ENCODE results near the gene C10orf71.

Gene C10orf71, protein sequence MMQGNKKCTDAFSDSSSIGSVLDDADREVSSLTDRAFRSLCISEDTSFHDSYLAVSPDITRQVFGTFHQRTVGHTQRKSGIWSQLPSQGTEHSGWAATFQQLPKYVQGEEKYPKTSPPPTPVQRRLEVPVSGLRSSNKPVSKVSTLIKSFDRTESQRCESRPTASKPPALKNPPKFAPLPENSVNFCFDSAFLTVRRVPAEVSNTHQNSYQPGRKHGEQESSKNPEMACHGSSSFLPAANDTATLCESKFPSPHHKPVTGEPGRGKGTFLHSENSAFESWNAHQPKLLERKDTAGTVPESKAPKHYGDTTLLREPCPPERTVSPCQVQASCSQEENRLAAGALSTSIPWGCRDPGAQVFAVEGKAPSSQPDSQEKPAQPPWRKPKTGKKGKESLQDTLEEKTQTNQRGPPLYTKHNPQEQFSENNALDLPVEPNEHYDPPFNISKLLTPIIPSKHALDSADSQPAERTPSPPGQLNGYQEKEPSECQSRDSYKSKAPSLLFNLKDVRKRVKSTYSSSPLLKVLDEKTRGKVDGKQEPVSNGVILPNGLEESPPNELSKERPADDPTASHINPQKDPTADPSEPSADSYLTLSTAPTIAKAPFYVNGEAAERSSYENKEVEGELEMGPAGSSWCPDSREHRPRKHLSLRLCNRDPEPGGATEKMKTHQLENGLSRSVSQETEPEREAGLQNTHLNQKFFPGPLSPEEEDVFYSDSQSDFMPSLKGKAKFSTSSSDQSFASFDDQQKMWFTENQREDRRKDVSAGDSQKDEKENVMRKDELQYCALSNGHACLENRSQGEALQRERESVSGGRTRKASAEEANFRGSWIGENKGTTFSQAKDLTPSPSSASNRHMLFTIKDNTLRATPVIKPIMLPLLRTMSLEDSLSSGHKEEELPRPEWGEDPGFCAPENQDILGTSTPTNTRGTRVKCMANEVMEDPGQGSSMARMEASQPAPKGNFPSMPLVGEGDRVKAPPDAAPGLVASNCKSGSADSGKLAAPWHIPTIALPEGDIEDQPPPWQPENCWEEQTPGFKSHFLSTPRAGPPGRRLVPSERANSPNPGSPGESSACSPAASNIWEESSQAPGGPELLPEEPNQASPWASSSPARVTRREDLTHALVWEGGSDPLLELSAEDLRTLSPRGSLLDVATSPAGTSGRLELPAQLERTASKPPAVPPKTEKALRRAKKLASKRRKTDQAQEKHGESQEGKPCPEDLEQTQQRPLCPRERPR (N-terminal part only)
- total RNA-seq, result 0 reads per million in 3 experiments

DNA sequence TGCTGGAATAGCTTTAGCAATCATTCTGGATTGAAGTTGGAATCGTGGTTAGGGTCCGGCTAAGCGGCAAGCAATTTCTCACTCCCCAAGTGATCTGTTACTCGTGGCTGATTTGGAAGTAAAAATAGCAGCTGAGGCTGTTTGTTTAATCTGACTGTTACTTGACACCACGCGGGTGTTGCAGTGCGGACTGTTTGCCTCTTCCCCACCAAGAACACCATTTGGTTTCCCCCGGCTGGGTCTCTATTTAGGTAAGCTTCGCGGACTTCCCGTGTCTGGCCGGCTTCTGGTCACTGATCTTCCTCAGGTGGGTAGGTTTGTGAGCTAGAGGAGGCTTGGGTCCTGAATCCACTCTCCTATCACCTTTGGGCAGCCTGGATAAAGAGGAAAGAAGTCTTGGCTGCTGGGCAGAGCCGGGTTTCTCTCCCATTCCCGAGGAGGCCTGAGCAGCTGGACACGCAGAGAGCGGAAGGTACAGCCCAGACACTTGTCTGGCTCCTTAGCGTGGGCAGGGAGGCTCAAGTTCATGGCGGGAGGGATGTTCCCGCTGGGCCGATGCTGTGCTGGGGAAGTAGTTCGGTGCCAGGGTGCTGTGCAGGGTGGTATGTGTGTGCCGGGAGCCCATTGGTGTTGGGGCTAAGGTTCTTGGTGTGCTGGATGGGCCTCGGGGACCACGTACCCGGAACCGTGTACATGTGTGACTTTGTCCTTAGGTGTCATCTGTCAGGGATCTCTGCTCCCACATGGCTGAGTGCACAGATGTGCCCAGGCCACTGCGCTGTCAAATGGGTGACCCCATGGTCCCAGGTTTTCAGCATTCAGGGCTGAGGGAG is at the start of gene C10orf71:
Gene C10orf71 (plus strand): TSS at position 188 of the 833 bp plus-strand sequence. CDS start 23,376 bp downstream, outside the sequence.
- DNase-seq, result no peak

DNA sequence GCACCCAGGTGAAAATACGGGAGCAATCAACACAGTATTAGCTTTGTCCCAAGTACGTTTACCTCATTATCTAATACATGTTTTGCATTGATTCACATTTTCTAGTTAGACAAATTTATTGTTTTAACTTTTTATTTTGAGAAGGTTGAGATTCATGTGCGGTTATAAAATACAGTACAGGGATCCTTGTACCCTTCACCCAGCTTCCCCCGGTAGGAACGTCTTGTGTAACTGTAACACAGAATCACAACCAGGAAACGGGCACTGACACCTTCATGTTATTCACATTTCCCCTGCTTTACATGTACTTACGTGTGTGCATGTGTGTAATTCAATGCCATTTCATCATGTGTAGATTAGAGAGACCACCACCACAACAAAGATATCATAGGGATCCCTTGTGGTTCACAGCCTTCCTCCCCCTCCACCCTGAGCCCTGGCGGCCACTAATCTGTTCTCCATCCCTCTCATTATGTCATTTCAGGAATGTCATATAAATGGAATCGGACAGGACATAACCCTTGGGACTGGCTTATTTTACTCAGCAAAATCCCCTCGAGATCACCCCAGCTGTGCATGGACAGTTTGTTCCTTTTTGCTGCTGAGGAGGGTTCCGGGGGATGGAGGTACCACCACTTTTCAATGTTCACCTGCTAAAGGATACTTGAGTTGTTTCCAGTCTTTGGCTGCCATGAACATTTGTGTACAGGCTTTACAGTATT is 46.5 kb upstream of the C10orf71 start:
- no peak for DNase-seq

DNA sequence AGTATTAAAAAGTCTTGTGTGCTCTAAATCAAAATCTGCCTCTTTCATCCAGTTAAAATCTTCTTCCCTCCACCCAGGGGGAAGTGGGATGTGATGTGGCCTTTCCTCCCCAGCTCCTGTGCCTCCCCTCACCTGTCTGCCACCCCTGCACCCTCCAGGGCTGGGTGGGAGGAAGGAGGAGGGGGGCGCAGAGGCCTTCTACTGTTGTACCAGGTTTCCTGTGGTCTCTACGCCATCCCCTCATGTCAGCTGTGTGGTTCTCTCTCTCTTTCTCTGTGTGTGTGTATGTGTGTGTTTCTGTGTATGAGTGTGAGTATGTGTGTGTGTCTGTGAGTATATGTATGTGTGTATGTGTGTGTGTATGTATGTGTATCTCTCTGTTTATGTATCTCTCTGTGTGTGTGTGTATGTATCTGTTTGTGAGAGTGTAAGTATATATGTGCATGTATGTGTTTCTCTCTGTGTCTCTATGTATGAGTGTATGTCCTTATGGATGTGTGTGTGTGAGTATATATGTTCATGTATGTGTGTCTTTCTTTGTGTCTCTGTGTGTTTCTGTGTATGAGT is 45.5 kb upstream of the C10orf71 start:
- no peak for DNase-seq

DNA sequence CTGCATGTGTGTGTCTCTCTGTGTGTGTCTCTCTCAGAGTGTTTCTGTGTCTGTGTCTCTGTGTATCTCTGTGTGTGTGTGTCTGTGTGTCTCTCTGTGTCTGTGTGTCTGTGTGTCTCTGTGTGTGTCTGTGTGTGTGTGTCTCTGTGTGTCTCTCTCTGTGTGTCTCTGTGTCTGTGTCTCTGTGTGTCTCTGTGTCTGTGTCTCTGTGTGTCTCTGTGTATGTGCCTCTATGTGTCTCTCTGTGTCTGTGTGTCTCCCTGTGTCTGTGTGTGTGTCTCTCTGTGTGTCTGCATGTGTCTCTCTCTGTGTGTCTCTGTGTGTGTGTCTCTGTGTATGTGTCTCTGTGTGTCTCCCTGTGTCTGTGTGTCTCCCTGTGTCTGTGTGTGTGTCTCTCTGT is 44.8 kb upstream of the C10orf71 start:
- DNase-seq, result no peak

DNA sequence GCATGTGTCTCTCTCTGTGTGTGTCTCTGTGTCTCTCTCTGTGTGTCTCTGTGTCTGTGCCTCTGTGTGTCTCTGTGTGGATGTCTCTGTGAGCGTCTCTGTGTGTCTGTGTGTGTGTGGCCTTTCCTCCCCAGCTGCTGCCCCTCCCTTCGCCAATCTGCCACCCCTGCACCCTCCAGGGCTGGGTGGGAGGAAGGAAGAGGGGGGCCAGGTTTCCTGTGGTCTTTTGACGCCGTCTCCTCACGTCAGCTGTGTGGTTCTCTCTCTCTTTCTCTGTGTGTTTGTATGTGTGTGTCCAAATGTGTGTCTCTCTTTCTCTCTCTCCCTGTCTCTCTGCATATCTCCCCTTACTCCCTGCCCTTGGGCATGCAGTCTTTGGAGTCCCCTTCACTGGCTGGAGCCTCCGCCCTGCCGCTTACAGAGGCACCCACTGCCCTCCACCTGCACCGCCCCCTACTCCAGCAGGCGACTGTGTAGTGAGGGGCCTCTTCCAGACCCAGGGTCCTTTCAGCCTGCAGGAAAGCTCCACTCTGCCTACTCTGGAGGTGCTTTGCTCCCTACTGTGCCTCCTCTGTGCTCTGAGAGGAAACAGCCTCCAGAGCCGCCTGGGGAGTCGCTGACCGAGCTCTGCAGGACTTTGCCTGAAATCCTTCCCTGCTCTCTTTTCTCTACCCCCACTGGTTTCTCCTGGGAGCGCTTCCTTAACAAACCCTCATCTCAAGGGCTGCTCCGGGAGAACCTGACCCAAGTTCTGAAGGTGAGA is 44.2 kb upstream of the C10orf71 start:
- peak; percentile 22 for DNase-seq

DNA sequence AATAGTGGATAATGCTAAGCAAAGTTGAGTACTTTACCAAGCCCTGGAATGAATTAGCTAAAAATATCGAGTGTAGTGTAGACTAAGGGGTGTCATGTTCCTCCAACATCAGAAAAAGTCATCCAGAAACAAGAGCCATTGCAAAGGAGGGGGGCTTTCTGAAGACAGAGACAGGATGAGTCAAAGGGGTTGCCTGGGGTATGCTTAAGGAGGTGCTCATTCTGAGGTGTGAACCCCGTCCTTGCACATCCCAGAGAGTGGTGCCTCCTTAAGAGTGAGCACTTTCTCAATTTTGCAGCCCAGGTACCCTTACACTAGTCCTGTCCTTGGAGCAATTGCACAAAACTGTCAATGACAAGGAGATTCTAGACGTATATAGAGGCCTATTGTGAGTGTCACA is 43.1 kb upstream of the C10orf71 start:
- DNase-seq, result no peak

DNA sequence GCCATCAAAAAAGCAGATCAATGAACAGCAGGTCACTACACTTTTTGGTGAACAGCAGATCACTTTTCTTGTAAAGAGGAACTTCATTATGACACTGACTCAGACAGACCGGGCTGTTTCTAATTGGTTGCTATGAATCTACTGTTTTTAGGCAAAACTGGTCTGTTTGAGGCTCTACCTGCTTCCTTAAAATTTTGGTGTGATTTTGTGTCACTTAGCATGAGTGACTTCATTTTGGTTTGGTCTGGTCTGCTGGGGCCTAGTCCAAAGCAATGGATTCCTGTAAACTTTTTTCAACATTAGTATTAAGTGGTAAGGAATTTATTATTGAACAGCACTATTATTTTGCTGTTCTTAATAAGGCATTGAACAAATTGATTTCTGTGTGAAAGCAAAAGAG is 41.8 kb upstream of the C10orf71 start:
- DNase-seq, result no peak

DNA sequence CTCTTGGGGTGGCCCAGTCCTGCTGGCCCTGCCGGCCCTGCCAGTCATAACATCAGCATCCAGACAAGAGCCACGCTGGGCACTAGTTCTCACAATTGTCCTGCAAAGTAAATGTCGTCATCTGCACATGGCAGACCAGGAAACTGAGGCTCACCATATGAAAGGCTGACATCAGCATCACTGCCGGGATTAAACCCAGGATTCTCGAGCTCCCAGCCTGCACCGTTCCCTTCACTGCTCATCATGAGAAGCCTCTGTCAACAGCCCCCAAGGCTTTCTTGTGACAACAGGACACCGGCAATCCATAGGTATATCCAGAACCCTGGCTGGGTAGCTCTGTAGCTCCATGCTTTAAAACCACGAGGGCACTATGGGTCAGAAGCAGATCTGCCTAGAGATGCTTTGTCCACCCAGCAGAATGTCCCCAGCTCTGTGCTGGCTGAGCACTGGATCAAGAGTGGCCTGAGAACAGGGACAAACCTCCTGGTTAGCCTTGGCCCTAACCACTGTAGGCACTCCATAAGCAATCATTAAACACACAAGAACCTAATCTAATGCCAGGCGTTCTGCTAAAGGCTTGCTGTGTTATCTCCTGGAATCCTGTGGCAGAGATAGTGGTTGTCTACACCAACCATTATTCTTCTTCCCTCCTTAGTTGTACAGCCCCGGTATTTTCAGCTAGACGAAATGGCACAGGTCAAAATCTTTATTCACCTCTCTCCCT is 41.2 kb upstream of the C10orf71 start:
- no peak for DNase-seq

DNA sequence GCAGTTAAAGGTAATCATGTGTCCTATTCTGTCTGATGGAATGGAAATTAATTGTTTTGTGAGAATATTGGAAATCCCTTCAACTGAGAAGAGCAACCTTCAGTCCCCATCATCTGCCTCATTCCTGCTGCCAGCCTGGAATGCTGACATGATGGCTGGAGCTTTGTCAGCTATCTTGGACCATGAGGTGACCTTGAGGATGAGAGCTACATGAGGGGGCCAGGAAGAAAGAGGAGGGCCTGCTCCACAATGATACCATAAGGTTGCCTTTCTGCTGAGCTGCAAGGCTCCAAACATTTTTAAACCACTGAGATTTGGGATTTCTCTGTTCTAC is 40.7 kb upstream of the C10orf71 start:
- DNase-seq, result no peak

DNA sequence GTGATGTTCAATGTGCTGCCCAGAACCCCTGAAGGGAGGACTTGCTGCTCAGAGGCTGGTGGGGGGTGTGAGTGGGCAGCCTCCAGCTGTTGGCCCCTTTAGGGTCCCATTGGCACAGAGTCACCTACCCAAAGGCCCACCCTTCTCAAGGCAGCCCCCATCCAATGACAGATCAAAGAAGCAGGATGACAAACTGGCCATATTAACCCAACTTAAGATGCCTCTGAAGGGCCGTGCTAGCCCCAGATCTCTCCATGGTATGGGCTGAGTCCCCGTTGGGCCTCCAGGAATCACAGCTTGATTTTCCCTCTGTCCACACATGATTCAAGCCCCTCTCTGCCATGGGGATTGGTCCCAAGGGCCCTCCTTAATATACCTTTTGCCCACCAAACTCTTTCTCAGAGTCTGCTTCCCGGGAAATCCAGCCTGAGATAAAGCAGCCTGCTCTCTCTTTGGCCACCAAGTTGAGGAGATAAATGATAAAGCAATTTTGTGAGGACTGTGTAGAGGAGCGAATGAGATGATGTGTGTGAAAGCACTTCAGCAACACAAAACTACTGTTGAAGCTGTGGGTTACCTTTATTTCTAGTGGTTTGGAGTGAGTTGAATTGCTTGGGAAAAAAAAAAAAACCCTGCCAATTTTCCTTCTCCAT is 38.2 kb upstream of the C10orf71 start:
- DNase-seq, result no peak

DNA sequence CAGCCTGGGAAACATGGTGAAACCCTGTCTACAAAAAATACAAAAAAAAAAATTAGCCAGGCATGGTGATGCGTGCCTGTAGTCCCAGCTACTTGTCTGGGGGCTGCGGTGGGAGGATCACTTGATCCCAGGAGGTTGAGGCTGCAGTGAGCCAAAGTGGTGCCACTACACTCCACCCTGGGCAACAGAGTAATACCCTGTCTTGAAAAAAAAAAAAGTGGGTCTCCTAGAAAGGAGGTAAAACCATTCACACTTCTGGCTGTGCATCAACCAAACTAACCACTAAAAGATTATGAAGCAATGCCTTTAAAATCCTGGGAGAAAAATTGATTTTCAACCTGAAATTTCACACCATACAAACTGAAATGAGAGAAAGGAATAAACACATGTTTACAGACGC is 35.4 kb upstream of the C10orf71 start:
- DNase-seq, result no peak

DNA sequence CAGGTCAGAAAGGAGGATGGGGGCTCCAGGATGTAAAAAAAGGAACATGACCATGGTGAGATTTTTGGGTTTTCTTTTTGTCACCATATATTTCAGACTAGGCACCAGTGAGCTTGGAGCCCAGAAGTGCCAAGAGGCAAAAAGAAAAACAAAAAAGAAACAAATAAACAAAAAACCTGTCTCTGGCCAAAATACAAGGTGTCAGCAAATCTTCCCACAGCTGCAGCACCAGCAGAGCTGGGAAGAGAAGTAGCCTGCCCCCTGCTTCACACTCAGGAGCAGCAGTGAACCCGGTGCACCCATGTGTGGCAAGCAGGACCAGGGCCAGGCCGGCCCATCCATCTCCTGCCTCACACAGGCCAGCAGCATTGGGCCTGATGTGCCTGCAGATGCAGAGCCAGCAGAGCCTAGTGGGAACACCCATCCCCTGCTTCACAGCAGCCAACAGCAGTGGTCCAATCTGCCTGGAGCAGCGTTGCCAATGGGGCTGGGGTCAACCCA is 34.7 kb upstream of the C10orf71 start:
- DNase-seq, result no peak

DNA sequence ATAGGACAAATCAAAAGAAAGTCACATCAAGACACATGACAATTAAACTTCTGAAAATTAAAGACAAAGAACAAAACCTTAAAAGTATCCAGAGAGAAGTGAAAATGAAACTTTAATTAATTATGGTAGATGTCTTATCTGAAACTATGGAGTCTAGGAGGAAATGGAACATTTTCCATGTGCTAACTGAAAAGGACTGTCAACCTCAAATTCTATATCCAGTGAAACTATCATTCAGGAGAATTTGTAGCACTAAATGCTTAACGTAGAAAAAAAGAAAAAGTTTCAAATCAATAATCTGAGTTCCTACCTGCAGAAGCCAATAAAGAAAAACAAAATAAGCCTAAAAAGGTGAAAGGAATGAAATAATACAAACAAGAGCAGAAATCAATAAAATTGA is 33.1 kb upstream of the C10orf71 start:
- DNase-seq, result no peak

DNA sequence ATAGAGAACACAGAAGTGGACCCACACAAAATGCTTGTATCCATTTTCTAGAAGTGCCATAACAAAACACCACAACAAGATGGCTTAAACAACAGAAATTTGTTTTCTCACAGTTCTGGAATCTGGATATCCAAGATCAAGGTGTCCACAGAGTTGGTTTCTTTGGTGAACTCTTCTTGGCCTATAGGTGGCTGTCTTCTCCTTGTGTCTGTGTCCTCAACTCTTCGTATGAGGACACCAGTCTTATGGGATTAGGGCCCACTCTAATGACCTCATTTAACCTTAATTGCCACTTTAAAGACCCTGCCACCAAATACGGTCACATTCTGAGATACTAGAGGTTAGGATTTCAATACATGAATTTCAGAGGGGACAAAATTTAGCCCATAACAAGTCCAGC is 30.8 kb upstream of the C10orf71 start:
- no peak for DNase-seq

DNA sequence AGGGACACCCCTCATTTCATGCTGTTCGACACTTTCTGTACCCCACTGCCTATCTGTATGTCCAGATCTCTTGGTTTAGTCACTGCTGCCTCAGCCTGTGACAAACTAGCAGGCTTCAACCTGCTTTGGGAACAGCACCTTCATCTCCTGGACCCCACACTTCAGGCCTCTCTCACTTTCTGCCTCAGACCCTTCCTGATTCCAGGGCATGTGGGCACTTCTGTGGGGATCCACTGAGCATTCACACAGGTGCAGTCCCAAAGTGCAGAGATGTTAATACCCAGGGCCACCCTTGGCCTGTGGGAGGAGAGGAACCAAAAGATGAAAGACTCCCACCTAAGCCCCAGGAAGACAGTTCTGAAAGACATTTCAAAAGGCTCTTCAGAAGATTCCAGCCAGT is 29.4 kb upstream of the C10orf71 start:
- no peak for DNase-seq

DNA sequence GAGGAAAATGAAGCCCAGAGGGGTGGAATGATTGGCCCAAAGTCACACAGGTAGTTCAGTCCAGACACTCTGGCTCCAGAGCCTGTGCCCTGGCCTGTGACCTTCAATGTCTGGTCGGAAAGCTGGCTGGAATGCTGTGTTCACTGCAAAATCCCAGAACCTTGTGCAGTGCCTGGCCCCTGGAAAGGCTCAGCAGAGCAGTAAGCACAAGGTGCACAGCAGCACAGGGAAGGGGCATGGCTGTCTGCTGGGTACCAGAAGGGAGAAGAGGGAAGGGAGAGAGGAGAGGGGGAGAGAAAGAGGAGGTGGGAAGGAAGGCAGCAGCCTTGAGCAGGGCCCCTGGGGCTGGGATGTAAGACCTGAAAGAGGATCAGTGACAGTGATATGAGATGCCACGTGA is 28.4 kb upstream of the C10orf71 start:
- DNase-seq, result no peak

DNA sequence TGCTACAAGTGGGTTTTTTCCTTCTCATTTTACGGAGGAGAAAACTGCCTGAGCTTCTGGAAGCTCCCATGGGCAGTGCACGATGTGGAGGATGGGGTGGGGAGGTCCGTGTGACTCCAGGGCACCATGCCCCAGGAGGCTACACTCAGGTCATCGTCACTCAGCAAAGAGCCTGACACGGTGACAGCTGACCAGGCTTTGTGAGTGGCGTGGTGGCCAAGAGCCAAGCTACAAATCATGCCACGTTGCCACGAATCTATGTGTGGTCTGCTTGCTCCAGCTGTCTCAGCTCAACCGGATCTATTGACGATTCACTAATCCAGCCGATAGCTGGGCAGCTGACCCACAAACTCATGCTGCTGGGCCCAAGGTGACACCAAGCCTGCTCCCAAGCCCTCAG is 27.6 kb upstream of the C10orf71 start:
- DNase-seq, result no peak

DNA sequence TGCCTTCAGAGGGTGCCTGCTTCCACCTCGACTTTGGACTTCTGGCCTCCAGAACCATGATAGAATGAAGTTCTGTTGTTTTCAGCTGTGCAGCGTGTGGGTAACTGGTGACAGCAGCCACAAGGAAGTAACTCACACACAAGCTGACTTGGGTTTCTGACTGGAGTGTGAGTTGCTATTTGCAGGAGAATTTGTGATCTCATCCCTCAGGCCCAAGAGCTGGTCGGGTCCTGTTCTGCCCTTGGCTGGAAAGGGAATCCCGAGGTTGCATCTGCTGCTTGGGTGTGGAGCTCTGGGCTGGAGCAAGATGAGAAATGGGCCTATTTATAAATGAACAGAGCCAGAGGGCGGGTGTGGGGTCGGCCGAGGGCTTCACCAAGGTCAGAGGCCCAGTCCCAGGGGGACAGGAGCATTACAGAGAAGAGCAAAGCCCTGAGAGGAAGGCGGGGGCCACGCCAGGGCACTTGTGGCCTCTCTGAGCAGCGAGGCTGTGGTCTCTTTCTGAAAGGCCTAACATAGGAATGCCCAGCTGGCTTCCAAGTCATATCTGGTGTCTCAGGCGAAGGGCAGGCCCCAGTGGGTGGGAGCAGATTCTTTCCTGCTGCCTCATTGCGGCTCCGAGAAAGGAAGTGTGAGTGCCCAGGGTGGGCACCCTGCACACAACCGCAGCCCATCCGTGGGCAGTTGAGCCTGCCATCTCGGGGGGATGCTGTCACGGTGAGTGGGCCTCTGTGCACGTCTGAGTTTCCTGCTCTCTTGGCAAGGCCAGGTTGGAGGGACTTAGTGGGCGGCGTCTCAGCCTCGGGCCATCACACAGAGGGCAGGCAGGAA is 26.5 kb upstream of the C10orf71 start:
- DNase-seq, result no peak
